Mesenchymal stem cell (in vitro differentiated cells and primary cell): ENCODE results near the gene MGAT5B.

Experiments
- DNase-seq: peaks from one replicate; pipeline ENCODE4 v3.0.0-alpha.2; 2013
- H2AFZ ChIP-seq: one replicate; pipeline ENCODE4 v1.6.1; 2013; ENCODE audit warnings: low read depth, mild to moderate bottlenecking, control low read depth, inconsistent platforms, low read length, moderate library complexity
- H2AK5ac ChIP-seq: 2 replicates; pipeline ENCODE4 v1.6.1; 2013; ENCODE audit warnings: low read length, moderate library complexity, mild to moderate bottlenecking, inconsistent platforms; ENCODE audit not compliant: severe bottlenecking
- H2BK120ac ChIP-seq: one replicate; pipeline ENCODE4 v1.6.1; 2013; ENCODE audit warnings: low read depth, mild to moderate bottlenecking, inconsistent platforms, low read length, moderate library complexity
- H2BK12ac ChIP-seq, 2 experiments: one replicate each; pipeline ENCODE4 v1.6.1; 2013; ENCODE audit warnings: inconsistent platforms in 2 of 2, low read length in 2 of 2, mild to moderate bottlenecking in 2 of 2, moderate library complexity in 2 of 2, control low read depth in 1 of 2
- H2BK15ac ChIP-seq: one replicate; pipeline ENCODE4 v1.6.1; 2013; ENCODE audit warnings: mild to moderate bottlenecking, low read depth, inconsistent platforms; ENCODE audit not compliant: poor library complexity, severe bottlenecking
- H2BK5ac ChIP-seq: 2 replicates; pipeline ENCODE4 v1.6.1; 2013; ENCODE audit warnings: low read depth, mild to moderate bottlenecking, low read length, control low read depth, inconsistent platforms; ENCODE audit not compliant: poor library complexity, severe bottlenecking
- H3K14ac ChIP-seq, 2 experiments: one replicate each; pipeline ENCODE4 v1.6.1; 2013; ENCODE audit warnings: inconsistent platforms in 2 of 2, low read length in 2 of 2, control low read depth in 1 of 2, mild to moderate bottlenecking in 1 of 2, moderate library complexity in 1 of 2
- H3K18ac ChIP-seq, 2 experiments: one replicate each; pipeline ENCODE4 v1.6.1; 2013; ENCODE audit warnings: inconsistent platforms in 2 of 2, low read length in 2 of 2, control low read depth in 1 of 2, low read depth in 1 of 2, mild to moderate bottlenecking in 1 of 2
- H3K23ac ChIP-seq, 2 experiments: one replicate each; pipeline ENCODE4 v1.6.1; 2013; ENCODE audit warnings: inconsistent platforms in 2 of 2, low read length in 2 of 2, mild to moderate bottlenecking in 2 of 2, moderate library complexity in 2 of 2, control low read depth in 1 of 2
- H3K27ac ChIP-seq: 2 replicates; pipeline ENCODE4 v1.5.1; 2013; ENCODE audit warnings: mild to moderate bottlenecking, moderate library complexity, low read length, control low read depth, inconsistent platforms; ENCODE audit not compliant: poor library complexity, severe bottlenecking
- H3K27me3 ChIP-seq, 2 experiments: 2 replicates each; pipeline versions ENCODE4 v1.6.1 to v1.7.0; 2013; ENCODE audit warnings: low read length in 2 of 2, mild to moderate bottlenecking in 2 of 2, moderate library complexity in 2 of 2, control low read depth in 1 of 2, inconsistent platforms in 1 of 2; ENCODE audit not compliant: control insufficient read depth in 1 of 2, insufficient read depth in 1 of 2
- H3K36me3 ChIP-seq, 2 experiments: 2 replicates each; pipeline versions ENCODE4 v1.6.1 to v1.7.0; 2013; ENCODE audit warnings: low read length in 2 of 2, control low read depth in 1 of 2, inconsistent platforms in 1 of 2, low read depth in 1 of 2, mild to moderate bottlenecking in 1 of 2; ENCODE audit not compliant: insufficient read depth in 2 of 2, control insufficient read depth in 1 of 2
- H3K4ac ChIP-seq, 2 experiments: one replicate each; pipeline ENCODE4 v1.6.1; 2013; ENCODE audit warnings: inconsistent platforms in 2 of 2, low read length in 2 of 2, mild to moderate bottlenecking in 2 of 2, moderate library complexity in 2 of 2, control low read depth in 1 of 2, low read depth in 1 of 2
- H3K4me1 ChIP-seq: 2 replicates; pipeline ENCODE4 v1.6.1; 2013; ENCODE audit warnings: low read depth, low read length, control low read depth; ENCODE audit not compliant: control insufficient read depth, insufficient read depth
- H3K4me2 ChIP-seq: 2 replicates; pipeline ENCODE4 v1.6.1; 2013; ENCODE audit warnings: low read length, mild to moderate bottlenecking, inconsistent platforms; ENCODE audit not compliant: poor library complexity, severe bottlenecking
- H3K4me3 ChIP-seq, 2 experiments: 2 replicates each; pipeline versions ENCODE4 v1.5.1 to v1.7.0; 2013; ENCODE audit warnings: low read length in 2 of 2, mild to moderate bottlenecking in 2 of 2, control low read depth in 1 of 2, low read depth in 1 of 2; ENCODE audit not compliant: insufficient read depth in 1 of 2
- H3K79me1 ChIP-seq: replicated peaks from 2 replicates; pipeline ENCODE4 v1.6.1; 2013; ENCODE audit warnings: mild to moderate bottlenecking, control low read depth, low read length, inconsistent platforms; ENCODE audit not compliant: poor library complexity, severe bottlenecking
- H3K9ac ChIP-seq: 2 replicates; pipeline ENCODE4 v1.7.0; 2013; ENCODE audit warnings: mild to moderate bottlenecking, low read length, moderate library complexity
- H3K9me3 ChIP-seq: 2 replicates; pipeline ENCODE4 v1.7.0; 2013; ENCODE audit warnings: mild to moderate bottlenecking, low read length; ENCODE audit not compliant: control insufficient read depth
- H4K8ac ChIP-seq: one replicate; pipeline ENCODE4 v1.6.1; 2013; ENCODE audit warnings: inconsistent platforms, mild to moderate bottlenecking, low read length, moderate library complexity
- H4K91ac ChIP-seq: one replicate; pipeline ENCODE4 v1.6.1; 2013; ENCODE audit warnings: mild to moderate bottlenecking, low read length, inconsistent platforms
- WGBS: methylation state at CpG from one replicate; pipeline ENCODE4 v1.1.7; 2013; ENCODE audit warnings: mixed read lengths; 5-methylcytosine and 5-hydroxymethylcytosine counted together

The MGAT5B gene

GRCh38 chr17:76949913-76950695 lies 81.9 kb downstream of the MGAT5B start:
- WGBS, result 86% methylated on average over 17 of the region's 18 CpGs
- H4K91ac ChIP-seq, result no peak overlapping the region
- no peak overlapping the region for H2BK5ac ChIP-seq
- no peak overlapping the region for H3K27ac ChIP-seq
- H2BK120ac ChIP-seq, result no peak overlapping the region
- H3K18ac ChIP-seq, result no peak overlapping the region
- no peaks in the 10 kb centered on the region for H3K79me1 ChIP-seq
- no peak overlapping the region for H3K4me3 ChIP-seq
- H3K4ac ChIP-seq, result no peak overlapping the region
- no peak overlapping the region for H3K14ac ChIP-seq
- H3K9ac ChIP-seq, result no peak overlapping the region
- no peak overlapping the region for H2BK12ac ChIP-seq
- no peak overlapping the region for H2AK5ac ChIP-seq
- no peak overlapping the region for H3K23ac ChIP-seq
- DNase-seq, result no peak
- H2BK15ac ChIP-seq, result no peak overlapping the region
- peaks cover 7 to 49% of the 10 kb centered on the region in 2 experiments for H3K27me3 ChIP-seq
- no peaks in the 10 kb centered on the region for H3K36me3 ChIP-seq
- H3K4me1 ChIP-seq, result no peaks in the 10 kb centered on the region
- H3K9me3 ChIP-seq, result no peaks in the 10 kb centered on the region
- no peak overlapping the region for H3K4me2 ChIP-seq
- no peak overlapping the region for H4K8ac ChIP-seq
- no peak overlapping the region for H2AFZ ChIP-seq

GRCh38 chr17:76951375-76951905 lies 83.2 kb downstream of the MGAT5B start:
- Histone ChIP-seq H2BK120ac (no peak overlapping the region), H3K18ac (no peak overlapping the region)
- no peak for DNase-seq

GRCh38 chr17:76952402-76952801 lies 84.2 kb downstream of the MGAT5B start:
- H3K4ac ChIP-seq, result no peak overlapping the region
- H2BK15ac ChIP-seq, result no peak overlapping the region
- H3K4me1 ChIP-seq, result no peaks in the 10 kb centered on the region
- no peak overlapping the region for H2BK12ac ChIP-seq
- no peak overlapping the region for H3K14ac ChIP-seq
- H3K9ac ChIP-seq, result no peak overlapping the region
- no peaks in the 10 kb centered on the region for H3K79me1 ChIP-seq
- no peaks in the 10 kb centered on the region for H3K36me3 ChIP-seq
- no peaks in the 10 kb centered on the region for H3K9me3 ChIP-seq
- no peak overlapping the region for H2AK5ac ChIP-seq
- no peak overlapping the region for H3K18ac ChIP-seq
- H3K4me3 ChIP-seq, result no peak overlapping the region
- no peak overlapping the region for H2AFZ ChIP-seq
- WGBS, result 71% methylated on average over 4 of the region's 5 CpGs
- H2BK5ac ChIP-seq, result no peak overlapping the region
- no peak overlapping the region for H3K27ac ChIP-seq
- DNase-seq, result no peak
- H4K91ac ChIP-seq, result no peak overlapping the region
- no peak overlapping the region for H4K8ac ChIP-seq
- H2BK120ac ChIP-seq, result no peak overlapping the region
- peaks cover 23 to 69% of the 10 kb centered on the region in 2 experiments for H3K27me3 ChIP-seq
- no peak overlapping the region for H3K4me2 ChIP-seq
- no peak overlapping the region for H3K23ac ChIP-seq

More at GRCh38 chr17:76951375-76951905, 83.2 kb downstream of the MGAT5B start:
- no peak overlapping the region for H2BK12ac ChIP-seq
- H3K14ac ChIP-seq, result no peak overlapping the region
- no peak overlapping the region for H2AFZ ChIP-seq
- H3K9me3 ChIP-seq, result no peaks in the 10 kb centered on the region
- H3K27me3 ChIP-seq, result peaks cover 13 to 59% of the 10 kb centered on the region in 2 experiments
- peak overlapping the region in 1 of 2 experiments; percentile 42 for H3K23ac ChIP-seq
- no peak overlapping the region for H3K4me2 ChIP-seq
- H3K36me3 ChIP-seq, result no peaks in the 10 kb centered on the region
- no peak overlapping the region for H3K27ac ChIP-seq
- WGBS, result 88% methylated on average over 8 of the region's 8 CpGs
- H4K8ac ChIP-seq, result no peak overlapping the region
- no peak overlapping the region for H2AK5ac ChIP-seq
- no peak overlapping the region for H3K4ac ChIP-seq
- no peak overlapping the region for H3K9ac ChIP-seq
- H3K79me1 ChIP-seq, result no peaks in the 10 kb centered on the region
- H3K4me3 ChIP-seq, result no peak overlapping the region
- no peak overlapping the region for H2BK15ac ChIP-seq
- H3K4me1 ChIP-seq, result no peaks in the 10 kb centered on the region
- no peak overlapping the region for H2BK5ac ChIP-seq
- no peak overlapping the region for H4K91ac ChIP-seq

DNA sequence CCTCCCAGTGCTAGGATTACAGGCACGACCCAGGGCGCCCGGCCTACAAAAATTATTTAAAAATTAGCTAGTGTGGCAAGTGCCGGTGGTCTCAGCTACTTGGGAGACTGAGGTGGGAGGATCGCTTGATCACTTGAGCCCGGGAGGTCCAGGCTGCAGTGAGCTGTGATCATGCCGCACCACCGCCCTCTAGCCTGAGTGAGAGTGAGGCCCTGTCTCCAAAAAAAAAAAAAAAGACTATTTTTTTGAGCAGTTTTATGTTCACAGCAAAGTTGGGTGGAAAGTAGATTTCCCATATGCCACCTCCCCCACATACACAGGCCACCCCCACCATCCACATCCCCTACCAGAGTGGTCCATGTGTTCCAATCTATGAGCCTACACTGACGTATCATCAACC lies 84.9 kb downstream of the MGAT5B start:
- H3K9me3 ChIP-seq, result no peaks in the 10 kb centered on the region
- H3K27ac ChIP-seq, result no peak overlapping the region
- no peak overlapping the region for H3K9ac ChIP-seq
- no peak overlapping the region for H2BK12ac ChIP-seq
- H2BK15ac ChIP-seq, result no peak overlapping the region
- 80% methylated on average over 7 of the region's 9 CpGs for WGBS
- DNase-seq, result no peak
- H3K18ac ChIP-seq, result no peak overlapping the region
- H3K4me3 ChIP-seq, result no peak overlapping the region
- H3K14ac ChIP-seq, result no peak overlapping the region
- no peaks in the 10 kb centered on the region for H3K36me3 ChIP-seq
- no peak overlapping the region for H4K8ac ChIP-seq
- H2AFZ ChIP-seq, result no peak overlapping the region
- no peak overlapping the region for H3K4me2 ChIP-seq
- peaks cover 30 to 75% of the 10 kb centered on the region in 2 experiments for H3K27me3 ChIP-seq
- no peaks in the 10 kb centered on the region for H3K4me1 ChIP-seq
- no peak overlapping the region for H3K4ac ChIP-seq
- H2BK120ac ChIP-seq, result no peak overlapping the region
- H3K23ac ChIP-seq, result no peak overlapping the region
- no peaks in the 10 kb centered on the region for H3K79me1 ChIP-seq
- H2AK5ac ChIP-seq, result no peak overlapping the region
- no peak overlapping the region for H4K91ac ChIP-seq
- H2BK5ac ChIP-seq, result no peak overlapping the region
